SJSA1 (cell line): ENCODE measurements around the gene TENM4. TPM values are rescaled to one million over a fixed set of nuclear protein-coding genes. Genes with fewer than 3 reads are reported as not detected.
"Not testable (repeated sequence)": the region's sequence is repeated elsewhere in the genome, so short reads cannot be mapped to it uniquely, and the experiment has no call there.

Experiments
- DNase-seq, 2 experiments: peaks; one replicate each; pipeline ENCODE4 v3.0.0-alpha.2; 2015 to 2020; ENCODE audit warnings: low spot score in 2 of 2, low read depth in 1 of 2
- H3K27ac ChIP-seq: fragments of 250-450 bp; sonication (Bioruptor Pico); 2 replicates; pipeline ENCODE4 v1.5.1; 2020; ENCODE audit warnings: mild to moderate bottlenecking, moderate library complexity
- H3K27me3 ChIP-seq: fragments of 250-450 bp; sonication (Bioruptor Pico); replicated peaks from 2 replicates; pipeline ENCODE4 v1.5.1; 2020; ENCODE audit warnings: mild to moderate bottlenecking, moderate library complexity
- H3K36me3 ChIP-seq: fragments of 250-450 bp; sonication (Bioruptor Pico); 2 replicates; pipeline ENCODE4 v1.5.1; 2020; ENCODE audit warnings: mild to moderate bottlenecking
- H3K4me1 ChIP-seq: fragments of 250-450 bp; sonication (Bioruptor Pico); replicated peaks from 2 replicates; pipeline ENCODE4 v1.6.1; 2021; ENCODE audit warnings: mild to moderate bottlenecking
- H3K4me3 ChIP-seq: fragments of 250-450 bp; sonication (Bioruptor Pico); 2 replicates; pipeline ENCODE4 v1.5.1; 2020; ENCODE audit warnings: mild to moderate bottlenecking
- H3K9me3 ChIP-seq: fragments of 250-450 bp; sonication (Bioruptor Pico); replicated peaks from 2 replicates; pipeline ENCODE4 v1.5.1; 2020; ENCODE audit warnings: mild to moderate bottlenecking
- total RNA-seq: library from RNA; depleted of rRNA; stranded (reverse); fragments of >200 nt; shearing (Covaris generic); gene quantifications from 2 replicates; pipeline ENCODE4 v1.2.3, GENCODE V29; 2014

TENM4 gene
- total RNA-seq, 1 experiment from 2014 or later, result not detected

GRCh38 chr11:78633516-78634310, 807.1 kb downstream of the TENM4 start:
- DNase-seq, result no peak
- Histone ChIP-seq H3K9me3 (no peaks in the 10 kb centered on the region), H3K4me3 (no peak overlapping the region), H3K27me3 (no peaks in the 10 kb centered on the region), H3K4me1 (no peaks in the 10 kb centered on the region), H3K27ac (no peak overlapping the region), H3K36me3 (no peaks in the 10 kb centered on the region)

- H3K4me1 ChIP-seq, result no peaks in the 10 kb centered on the region
- H3K9me3 ChIP-seq, result no peaks in the 10 kb centered on the region
- no peak for DNase-seq
- no peaks in the 10 kb centered on the region for H3K27me3 ChIP-seq
- no peak overlapping the region for H3K4me3 ChIP-seq
- no peaks in the 10 kb centered on the region for H3K36me3 ChIP-seq
- H3K27ac ChIP-seq, result no peak overlapping the region
Measured at GRCh38 chr11:78630561-78631303, 810.1 kb downstream of the TENM4 start.

GRCh38 chr11:78630155-78630554, 810.7 kb downstream of the TENM4 start:
- Histone ChIP-seq H3K36me3 (no peaks in the 10 kb centered on the region), H3K9me3 (no peaks in the 10 kb centered on the region), H3K4me3 (no peak overlapping the region), H3K4me1 (no peaks in the 10 kb centered on the region), H3K27ac (no peak overlapping the region), H3K27me3 (no peaks in the 10 kb centered on the region)
- DNase-seq, result no peak

DNA sequence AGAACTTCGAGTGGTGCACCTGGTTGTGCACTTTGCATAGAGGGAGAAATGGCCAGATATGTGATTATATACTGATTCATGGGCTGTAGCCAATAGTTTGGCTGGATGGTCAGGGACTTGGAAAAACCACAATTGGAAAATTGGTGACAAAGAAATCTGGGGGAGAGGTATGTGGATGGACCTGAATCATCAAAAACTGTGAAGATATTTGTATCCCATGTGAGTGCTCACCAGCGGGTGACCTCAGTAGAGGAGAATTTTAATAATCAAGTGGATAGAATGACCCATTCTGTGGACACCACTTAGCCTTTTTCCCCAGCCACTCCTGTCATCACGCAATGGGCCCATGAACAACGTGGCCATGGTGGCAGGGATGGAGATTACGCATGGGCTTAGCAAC, 818.2 kb downstream of the TENM4 start:
- Histone ChIP-seq H3K27ac (no peak overlapping the region), H3K9me3 (no peaks in the 10 kb centered on the region), H3K4me1 (no peaks in the 10 kb centered on the region), H3K27me3 (no peaks in the 10 kb centered on the region), H3K4me3 (no peak overlapping the region), H3K36me3 (no peaks in the 10 kb centered on the region)
- DNase-seq, result no peak

- H3K27ac ChIP-seq, result no peak overlapping the region
- no peaks in the 10 kb centered on the region for H3K27me3 ChIP-seq
- H3K9me3 ChIP-seq, result no peaks in the 10 kb centered on the region
- H3K36me3 ChIP-seq, result no peaks in the 10 kb centered on the region
- no peak overlapping the region for H3K4me3 ChIP-seq
- H3K4me1 ChIP-seq, result no peaks in the 10 kb centered on the region
- no peak for DNase-seq
Measured at GRCh38 chr11:78620159-78620558, 820.7 kb downstream of the TENM4 start.

GRCh38 chr11:78615724-78616123, 825.1 kb downstream of the TENM4 start:
- H3K4me1 ChIP-seq, result no peaks in the 10 kb centered on the region
- no peak for DNase-seq

DNA sequence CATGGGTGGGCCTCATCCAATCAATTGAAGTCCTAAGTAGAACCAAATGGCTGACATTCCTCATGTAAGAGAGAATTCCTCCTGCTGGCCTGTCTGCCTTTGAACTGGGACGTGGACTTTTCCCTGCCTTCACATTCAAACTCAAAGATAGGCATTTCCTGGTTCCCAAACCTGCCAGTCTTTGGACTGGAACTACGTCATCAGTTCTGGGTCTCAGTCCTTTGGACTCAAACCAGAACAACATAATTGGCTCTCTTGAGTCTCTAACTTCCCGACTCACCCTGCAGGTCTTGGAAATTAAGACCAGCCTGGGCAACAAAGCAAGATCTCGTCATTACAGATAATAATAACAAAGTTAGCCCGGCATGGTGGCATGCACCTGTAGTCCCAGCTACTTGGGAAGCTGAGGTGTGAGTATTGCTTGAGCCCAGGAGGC, 827.4 kb downstream of the TENM4 start:
- Histone ChIP-seq H3K9me3 (no peaks in the 10 kb centered on the region), H3K4me3 (no peak overlapping the region), H3K27ac (no peak overlapping the region), H3K36me3 (no peaks in the 10 kb centered on the region), H3K27me3 (no peaks in the 10 kb centered on the region), H3K4me1 (no peaks in the 10 kb centered on the region)
- DNase-seq, result no peak

More at GRCh38 chr11:78615724-78616123, 825.1 kb downstream of the TENM4 start:
- no peaks in the 10 kb centered on the region for H3K36me3 ChIP-seq
- H3K4me3 ChIP-seq, result no peak overlapping the region
- H3K27ac ChIP-seq, result no peak overlapping the region
- no peaks in the 10 kb centered on the region for H3K27me3 ChIP-seq
- no peaks in the 10 kb centered on the region for H3K9me3 ChIP-seq

DNA sequence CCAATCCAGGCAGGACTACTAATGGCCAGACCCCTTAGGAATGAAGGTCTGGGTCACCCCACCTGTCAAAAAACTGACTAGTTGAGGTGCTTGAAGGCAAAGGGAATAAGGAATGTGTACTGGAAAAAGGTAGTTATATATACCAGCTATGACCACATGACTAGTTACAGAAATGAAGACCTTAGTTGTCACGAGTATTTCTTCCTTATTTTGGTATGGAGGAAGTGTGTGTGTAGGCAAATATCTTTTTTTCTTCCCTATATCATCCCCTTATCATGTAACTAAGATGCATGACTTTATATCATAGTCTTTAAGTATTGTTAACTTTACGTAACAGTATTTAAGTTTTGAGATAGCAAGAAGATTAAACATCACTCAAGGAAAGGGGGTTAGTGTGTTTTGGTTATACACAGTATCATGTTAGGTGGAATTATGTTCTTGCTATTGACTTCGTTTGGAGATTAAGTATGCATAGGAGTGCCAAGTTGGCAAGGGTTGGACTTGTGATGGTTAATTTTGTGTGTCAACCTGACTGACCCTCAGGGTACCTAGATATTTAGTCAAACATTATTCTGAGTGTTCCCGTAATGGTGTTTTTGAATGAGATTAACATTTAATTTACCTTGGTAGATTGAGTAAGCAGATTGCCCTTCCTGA, 828.0 kb downstream of the TENM4 start:
- DNase-seq, result no peak
- Histone ChIP-seq H3K27me3 (no peaks in the 10 kb centered on the region), H3K9me3 (no peaks in the 10 kb centered on the region), H3K4me1 (no peaks in the 10 kb centered on the region), H3K27ac (no peak overlapping the region), H3K4me3 (no peak overlapping the region), H3K36me3 (no peaks in the 10 kb centered on the region)

- H3K27ac ChIP-seq, DNase-seq, H3K9me3 ChIP-seq, H3K4me1 ChIP-seq, H3K36me3 ChIP-seq, H3K27me3 ChIP-seq, H3K4me3 ChIP-seq: not testable (repeated sequence)
Measured at GRCh38 chr11:78609321-78609720, 831.5 kb downstream of the TENM4 start.

DNA sequence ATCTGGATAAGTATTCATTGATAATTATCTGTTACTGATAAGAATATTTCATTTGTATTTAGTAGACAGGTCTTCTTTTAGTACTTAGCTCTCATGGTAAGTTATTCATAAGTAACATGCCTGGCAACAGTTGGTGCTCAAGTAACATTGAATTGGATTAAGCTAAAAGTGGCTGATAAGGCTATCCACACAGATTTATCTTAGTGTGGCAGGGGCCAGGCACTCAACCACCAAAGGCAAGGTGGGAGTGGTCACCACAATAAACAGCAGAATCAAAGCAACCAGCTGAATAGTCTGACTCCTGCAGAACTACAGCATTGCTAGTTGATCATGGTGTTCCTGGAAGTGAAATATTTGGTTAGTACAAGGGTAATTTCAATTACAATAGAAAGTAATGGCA, 833.1 kb downstream of the TENM4 start:
- H3K9me3 ChIP-seq, result no peaks in the 10 kb centered on the region
- no peaks in the 10 kb centered on the region for H3K27me3 ChIP-seq
- H3K4me3 ChIP-seq, result no peak overlapping the region
- no peaks in the 10 kb centered on the region for H3K4me1 ChIP-seq
- H3K27ac ChIP-seq, result no peak overlapping the region
- DNase-seq, result no peak
- no peaks in the 10 kb centered on the region for H3K36me3 ChIP-seq

DNA sequence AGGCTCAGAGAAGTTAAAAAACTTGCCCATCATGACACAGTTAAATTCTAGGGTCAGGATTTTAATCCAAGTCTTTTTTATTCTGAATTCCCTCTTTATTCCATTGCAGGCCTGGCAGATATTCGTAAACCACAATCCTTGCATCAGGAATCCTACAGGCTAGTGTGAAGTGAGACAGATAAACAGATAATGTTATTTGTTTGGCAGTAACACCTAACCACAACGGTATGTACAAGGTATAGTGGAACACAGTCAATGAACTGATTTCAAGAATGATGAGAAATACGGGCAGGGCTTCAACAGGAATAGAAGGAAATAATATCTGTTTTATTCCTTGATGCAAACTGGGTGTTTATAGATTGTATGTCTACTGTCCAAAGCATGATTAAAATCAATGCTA, 834.2 kb downstream of the TENM4 start:
- no peaks in the 10 kb centered on the region for H3K27me3 ChIP-seq
- no peak overlapping the region for H3K27ac ChIP-seq
- DNase-seq, result no peak

GRCh38 chr11:78605296-78605695, 835.5 kb downstream of the TENM4 start:
- H3K9me3 ChIP-seq, result no peaks in the 10 kb centered on the region
- no peak overlapping the region for H3K4me3 ChIP-seq
- no peaks in the 10 kb centered on the region for H3K27me3 ChIP-seq
- DNase-seq, result no peak
- no peak overlapping the region for H3K27ac ChIP-seq
- no peaks in the 10 kb centered on the region for H3K4me1 ChIP-seq
- H3K36me3 ChIP-seq, result no peaks in the 10 kb centered on the region

More for the DNA sequence above, 834.2 kb downstream of the TENM4 start:
- no peak overlapping the region for H3K4me3 ChIP-seq
- H3K36me3 ChIP-seq, result no peaks in the 10 kb centered on the region
- H3K4me1 ChIP-seq, result no peaks in the 10 kb centered on the region
- no peaks in the 10 kb centered on the region for H3K9me3 ChIP-seq

DNA sequence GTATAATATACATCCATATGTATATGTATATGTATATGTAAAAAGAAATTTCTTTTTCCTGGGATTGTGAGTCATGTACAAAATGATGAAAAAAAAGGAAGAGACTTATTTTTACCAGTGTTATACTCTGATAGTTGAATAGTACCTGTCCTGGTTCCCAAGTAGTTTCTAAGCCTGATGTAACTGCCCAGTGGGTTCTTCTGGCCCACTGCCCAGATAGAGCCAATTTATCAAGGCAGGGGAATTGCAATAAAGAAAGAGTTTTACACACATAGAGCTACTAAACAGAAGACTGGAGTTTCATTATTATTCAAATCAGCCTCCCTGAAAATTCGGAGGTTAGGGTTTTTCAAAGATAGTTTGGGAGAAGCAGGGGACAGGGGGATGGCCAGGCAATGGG, 837.0 kb downstream of the TENM4 start:
- DNase-seq, result no peak
- Histone ChIP-seq H3K4me3 (no peak overlapping the region), H3K36me3 (no peaks in the 10 kb centered on the region), H3K4me1 (no peaks in the 10 kb centered on the region), H3K27ac (no peak overlapping the region), H3K27me3 (no peaks in the 10 kb centered on the region), H3K9me3 (no peaks in the 10 kb centered on the region)
